A549 treated with ZK216348 at 1 μM for 4 hours (cell line): Measurements from ENCODE around the gene ZNF655. TPM values are rescaled to one million over a fixed set of nuclear protein-coding genes. Genes with fewer than 3 reads are reported as not detected.

Source experiments
- total RNA-seq: library from RNA; stranded (reverse); fragments of 200-300 nt; extraction: Qiagen RNA extraction; gene quantifications from 5 replicates; pipeline ENCODE4 v1.2.3, GENCODE V29; 2022; ENCODE audit warnings: low read depth

Gene ZNF655
- total RNA-seq: 47.7 to 58.6 TPM (median 53.0 TPM) in 5 replicates

GRCh38 chr7:99558306-99559174, at the start of gene ZNF655:
Gene ZNF655, plus strand, starts transcription at chr7:99558642. Its CDS starts 1,918 bp downstream, at chr7:99560560.

GRCh38 chr7:99551767-99552463, 6.5 kb upstream of the ZNF655 start, which contains the start of gene FAM200A:
Gene FAM200A, minus strand, starts transcription at chr7:99552114. Its CDS starts 3,707 bp downstream, at chr7:99548407.

GRCh38 chr7:99597762-99598501, 39.5 kb downstream of the ZNF655 start, which contains the start of gene TMEM225B:
Gene TMEM225B, plus strand, starts transcription at chr7:99598267. Its CDS starts 6,122 bp downstream, at chr7:99604389.

GRCh38 chr7:99616359-99617191, 58.1 kb downstream of the ZNF655 start, which contains the start of gene ZSCAN25:
Gene ZSCAN25, plus strand, starts transcription at chr7:99616946. Its CDS starts 2,661 bp downstream, at chr7:99619607.

Other genes with a start within 250 kb of the ZNF655 start
- 128 to 138 TPM (median 129 TPM) in 5 replicates for gene ARPC1A, start 232.7 kb upstream of the ZNF655 start, total RNA-seq
- 233 to 306 TPM (median 289 TPM) in 5 replicates for gene ARPC1B, start 183.9 kb upstream of the ZNF655 start, total RNA-seq
- 174 to 231 TPM (median 186 TPM) in 5 replicates for gene PDAP1, start 150.0 kb upstream of the ZNF655 start, total RNA-seq
- gene BUD31, start 149.7 kb upstream of the ZNF655 start, total RNA-seq: 133 to 189 TPM (median 141 TPM) in 5 replicates
- gene PTCD1, start 119.8 kb upstream of the ZNF655 start, total RNA-seq: 5.2 to 8.7 TPM (median 7.5 TPM) in 5 replicates
- 30.1 to 48.2 TPM (median 44.5 TPM) in 5 replicates for gene CPSF4, start 119.7 kb upstream of the ZNF655 start, total RNA-seq
- 808 to 1,607 TPM (median 884 TPM) in 5 replicates for gene ATP5MF, start 92.5 kb upstream of the ZNF655 start, total RNA-seq
- gene ZNF789, start 85.8 kb upstream of the ZNF655 start, total RNA-seq: 7.0 to 9.3 TPM (median 8.2 TPM) in 5 replicates
- gene ZNF394, start 58.4 kb upstream of the ZNF655 start, total RNA-seq: 15.4 to 20.0 TPM (median 18.8 TPM) in 5 replicates
- 9.1 to 10.4 TPM (median 10.1 TPM) in 5 replicates for gene ZKSCAN5, start 54.0 kb upstream of the ZNF655 start, total RNA-seq
- gene FAM200A, start 6.5 kb upstream of the ZNF655 start, total RNA-seq: 4.2 to 6.9 TPM (median 6.8 TPM) in 5 replicates
- gene TMEM225B, start 39.6 kb downstream of the ZNF655 start, total RNA-seq: 0.75 to 1.4 TPM (median 0.92 TPM) in 5 replicates
- 6.8 to 9.7 TPM (median 9.3 TPM) in 5 replicates for gene ZSCAN25, start 58.3 kb downstream of the ZNF655 start, total RNA-seq
- gene CYP3A5, start 121.4 kb downstream of the ZNF655 start, total RNA-seq: 1.1 to 2.0 TPM (median 1.8 TPM) in 5 replicates
- gene CYP3A7, start 176.6 kb downstream of the ZNF655 start, total RNA-seq: not detected in 5 replicates
- gene CYP3A4, start 225.5 kb downstream of the ZNF655 start, total RNA-seq: not detected in 5 replicates